NCI-H526 (cell line): ENCODE data around the gene SYNGR1.

Source experiments
- DNase-seq, 2 experiments: peaks; one replicate each; lab custom pipeline; 2025; lab: John Stamatoyannopoulos, UW

The SYNGR1 gene

GRCh38 chr22:39431216-39431801 lies 81.5 kb downstream of the SYNGR1 start:
- DNase-seq, result no peak

DNA sequence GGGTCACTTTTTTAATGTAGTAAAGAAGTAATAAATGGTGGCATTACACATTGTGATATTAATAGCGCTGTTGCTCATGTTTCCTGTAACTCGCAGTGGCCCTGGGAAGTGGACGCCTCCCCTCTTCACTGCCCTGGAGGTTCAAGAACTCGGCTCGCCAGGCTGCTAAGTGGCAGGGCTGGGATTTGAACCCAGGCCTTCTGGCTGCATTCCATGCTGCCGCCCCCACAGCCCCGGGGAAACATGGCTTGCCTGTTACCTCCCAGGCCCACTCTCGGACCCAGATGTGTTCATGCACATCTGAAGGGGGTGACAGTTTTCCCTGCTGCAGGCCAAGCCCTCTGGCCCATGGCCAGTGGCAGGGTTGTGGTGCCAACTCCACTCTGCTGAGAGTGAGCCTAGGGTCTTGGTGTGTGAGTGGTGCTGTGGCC lies 82.0 kb downstream of the SYNGR1 start:
- DNase-seq, result no peak

DNA sequence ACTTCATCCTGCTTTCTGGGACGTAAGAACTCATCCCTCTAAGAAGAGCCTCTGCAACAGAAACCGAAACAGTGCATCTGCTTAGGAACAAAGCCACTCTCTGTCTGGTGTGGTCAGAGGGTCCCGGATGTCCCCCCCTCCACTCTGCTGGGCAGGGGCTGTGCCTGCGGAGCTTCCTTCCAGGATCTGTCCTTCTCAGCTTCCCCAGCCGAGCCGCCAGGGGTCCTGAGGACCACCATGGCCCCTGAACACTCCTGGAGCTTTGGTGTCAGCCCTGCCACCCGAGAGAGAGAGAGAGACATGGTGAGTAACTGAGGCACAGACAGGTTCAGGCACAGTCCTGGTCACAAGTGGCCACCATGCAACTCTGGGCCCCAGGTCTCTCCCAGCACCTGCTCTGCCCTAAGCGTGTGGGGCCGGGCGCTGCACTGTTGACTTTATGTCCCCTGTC lies 82.6 kb downstream of the SYNGR1 start:
- no peak for DNase-seq

GRCh38 chr22:39433476-39434242 lies 83.9 kb downstream of the SYNGR1 start:
- DNase-seq, result no peak

DNA sequence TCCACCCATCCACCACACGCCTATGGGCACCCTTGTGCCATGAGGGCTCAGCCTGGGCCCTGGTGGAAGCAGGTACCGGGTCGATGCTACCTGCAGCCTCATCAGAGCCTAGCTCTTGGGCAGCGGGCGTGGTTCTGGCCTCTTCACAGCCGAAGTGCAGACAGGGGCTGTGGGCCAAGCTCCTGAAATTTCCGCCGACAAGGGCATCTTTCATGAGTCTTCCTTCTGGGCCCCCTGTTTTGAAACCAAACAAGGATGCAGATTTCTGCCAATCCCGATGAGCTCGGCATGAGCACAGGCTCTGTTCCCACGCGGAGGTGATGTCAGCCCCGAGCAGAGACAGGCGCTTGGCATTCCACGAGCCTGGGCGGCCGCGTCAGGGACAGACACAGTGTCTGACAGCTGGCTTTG lies 84.5 kb downstream of the SYNGR1 start:
- DNase-seq, result no peak

- DNase-seq, result no peak
Measured at GRCh38 chr22:39434721-39435120, 84.9 kb downstream of the SYNGR1 start.
